Right atrium auricular region (tissue), 2 donors: ENCODE data around the gene CLIP1. TPM values are rescaled to one million over a fixed set of nuclear protein-coding genes. Genes with fewer than 3 reads are reported as not detected.
"Not testable (repeated sequence)": the region's sequence is repeated elsewhere in the genome, so short reads cannot be mapped to it uniquely, and the experiment has no call there.

Experiments
- DNase-seq: peaks from one replicate; pipeline ENCODE4 v3.0.0-alpha.2; 2019; ENCODE audit warnings: low spot score
- H3K27ac ChIP-seq, 2 donors: fragments of 200-600 bp; sonication (generic); 1 replicate in 1 of 2; 2 replicates in 1 of 2; pipeline ENCODE4 v1.5.1; 2016 to 2019
- H3K27me3 ChIP-seq, 2 donors: fragments of 200-600 bp; sonication (generic); one replicate each; pipeline versions ENCODE4 v1.5.1 to v1.6.0; 2017 to 2019
- H3K36me3 ChIP-seq: fragments of 200-600 bp; sonication (generic); one replicate; pipeline ENCODE4 v1.5.1; 2016
- H3K4me1 ChIP-seq, 2 donors: fragments of 200-600 bp; sonication (generic); one replicate each; pipeline versions ENCODE4 v1.5.1 to v1.6.0; 2017 to 2019
- H3K4me3 ChIP-seq, 2 donors: fragments of 200-600 bp; sonication (generic); 1 replicate in 1 of 2; 2 replicates in 1 of 2; pipeline ENCODE4 v1.5.1; 2017 to 2019; ENCODE audit warnings: mild to moderate bottlenecking in 1 of 2, moderate library complexity in 1 of 2
- H3K9me3 ChIP-seq, 2 donors: fragments of 200-600 bp; sonication (generic); one replicate each; pipeline ENCODE4 v1.5.1; 2019
- CTCF ChIP-seq, 2 donors: fragments of 200-600 bp; sonication (generic); IDR thresholded peaks; one replicate each; pipeline ENCODE4 v1.5.1; 2019; ENCODE audit warnings: antibody characterized with exemption in 2 of 2
- total RNA-seq, 2 donors: library from RNA; depleted of rRNA; stranded (reverse); fragments of >200 nt; gene quantifications; one replicate each; pipeline ENCODE4 v1.1.0, GENCODE V29; 2016

The CLIP1 gene
- total RNA-seq = 100 to 1,000 TPM in 1 of 2 donors, 10 to 100 TPM in 1; 91.5 to 153 TPM

- peak; percentile 30 to 68 for TF ChIP-seq CTCF (IDR thresholded peaks at IDR 0.05)
- no peaks in the 10 kb centered on the region for H3K9me3 ChIP-seq
- peaks cover 0 to 26% of the 10 kb centered on the region in 2 donors for H3K4me1 ChIP-seq
- peak; percentile 66 for DNase-seq
- peak within 1 kb of the TSS; percentile 98 for H3K27ac ChIP-seq
- H3K27me3 ChIP-seq = no peaks in the 10 kb centered on the region
- H3K4me3 ChIP-seq = peak within 1 kb of the TSS; percentile 83 to 95
- no peaks in the 10 kb centered on the region for H3K36me3 ChIP-seq
Measured at GRCh38 chr12:122421821-122422729, at the start of gene CLIP1. CLIP1 (minus strand) TSS chr12:122422669; CDS start chr12:122380452, 42,217 bp downstream.

- TF ChIP-seq CTCF (IDR thresholded peaks at IDR 0.05) = peak; percentile 62 to 83
- peaks cover 0 to 4% of the 10 kb centered on the region in 2 donors for H3K4me1 ChIP-seq
- peak; percentile 13 for DNase-seq
- peak overlapping the region; percentile 49 to 54 for H3K27ac ChIP-seq
- peaks cover 34% of the 10 kb centered on the region for H3K36me3 ChIP-seq
- H3K27me3 ChIP-seq = no peaks in the 10 kb centered on the region
- no peak overlapping the region for H3K4me3 ChIP-seq
- no peaks in the 10 kb centered on the region for H3K9me3 ChIP-seq
Measured at GRCh38 chr12:122471324-122472226, 49.1 kb upstream of the CLIP1 start.

GRCh38 chr12:122470576-122470975, 48.1 kb upstream of the CLIP1 start:
- not testable (repeated sequence) for H3K27ac ChIP-seq
- peaks cover 24% of the 10 kb centered on the region for H3K36me3 ChIP-seq
- DNase-seq = peak; percentile 47

GRCh38 chr12:122469856-122470255, 47.4 kb upstream of the CLIP1 start:
- peaks cover 19% of the 10 kb centered on the region for H3K36me3 ChIP-seq
- H3K9me3 ChIP-seq, H3K27me3 ChIP-seq, H3K27ac ChIP-seq, H3K4me1 ChIP-seq, H3K4me3 ChIP-seq: not testable (repeated sequence)
- peak; percentile 28 for DNase-seq

More at GRCh38 chr12:122470576-122470975, 48.1 kb upstream of the CLIP1 start:
- H3K27me3 ChIP-seq, H3K4me1 ChIP-seq, H3K9me3 ChIP-seq, H3K4me3 ChIP-seq: not testable (repeated sequence)

GRCh38 chr12:122467983-122468382, 45.5 kb upstream of the CLIP1 start:
- TF ChIP-seq CTCF (IDR thresholded peaks at IDR 0.05) = no peak
- no peaks in the 10 kb centered on the region for H3K9me3 ChIP-seq
- no peaks in the 10 kb centered on the region for H3K27me3 ChIP-seq
- peaks cover 0 to 4% of the 10 kb centered on the region in 2 donors for H3K4me1 ChIP-seq
- no peak for DNase-seq
- H3K27ac ChIP-seq = no peak overlapping the region
- peaks cover 4% of the 10 kb centered on the region for H3K36me3 ChIP-seq
- no peak overlapping the region for H3K4me3 ChIP-seq

- H3K36me3 ChIP-seq, H3K27ac ChIP-seq, H3K4me3 ChIP-seq, H3K4me1 ChIP-seq, H3K27me3 ChIP-seq, H3K9me3 ChIP-seq: not testable (repeated sequence)
- DNase-seq = peak; percentile 80
Measured at GRCh38 chr12:122464317-122465042, 42.0 kb upstream of the CLIP1 start.
